ENCODE results near the gene ACTRT3. TPM values are rescaled to one million over a fixed set of nuclear protein-coding genes. Genes with fewer than 3 reads are reported as not detected.

The ACTRT3 gene
- total RNA-seq, 1 donor from 2014 or later: 2.6 TPM

- DNase-seq (ENCODE audit: low spot score): peak; percentile 88
- Mint-ChIP-seq H3K27ac (ENCODE audit: unreplicated experiment) (peak within 1 kb of the TSS; percentile 99), H3K4me3 (ENCODE audit: unreplicated experiment) (peak within 1 kb of the TSS; percentile 99), H3K36me3 (ENCODE audit: low read depth, unreplicated experiment) (peaks cover 26% of the 10 kb centered on the region), H3K9me3 (ENCODE audit: unreplicated experiment) (no peaks in the 10 kb centered on the region), H3K27me3 (ENCODE audit: unreplicated experiment) (peaks cover 15% of the 10 kb centered on the region), H3K4me1 (ENCODE audit: unreplicated experiment) (peaks cover 15% of the 10 kb centered on the region)
- TF ChIP-seq CTCF (IDR thresholded peaks at IDR 0.05; ENCODE audit: unreplicated experiment): no peak
Measured at GRCh38 chr3:169772897-169773816, 3.8 kb upstream of the ACTRT3 start, which contains the start of gene MYNN. TSS of gene MYNN (plus strand) at chr3:169773396. CDS start at chr3:169774296, 900 bp downstream.

GRCh38 chr3:169772305-169772896 is 3.0 kb upstream of the ACTRT3 start:
- DNase-seq (ENCODE audit: low spot score): peak; percentile 50
- peak overlapping the region; percentile 99 for H3K27ac Mint-ChIP-seq (ENCODE audit: unreplicated experiment)
- peaks cover 17% of the 10 kb centered on the region for H3K27me3 Mint-ChIP-seq (ENCODE audit: unreplicated experiment)
- no peaks in the 10 kb centered on the region for H3K9me3 Mint-ChIP-seq (ENCODE audit: unreplicated experiment)
- peaks cover 23% of the 10 kb centered on the region for H3K36me3 Mint-ChIP-seq (ENCODE audit: low read depth, unreplicated experiment)
- peaks cover 15% of the 10 kb centered on the region for H3K4me1 Mint-ChIP-seq (ENCODE audit: unreplicated experiment)
- peak overlapping the region; percentile 99 for H3K4me3 Mint-ChIP-seq (ENCODE audit: unreplicated experiment)
- TF ChIP-seq CTCF (IDR thresholded peaks at IDR 0.05; ENCODE audit: unreplicated experiment): no peak

- Mint-ChIP-seq H3K9me3 (ENCODE audit: unreplicated experiment) (no peaks in the 10 kb centered on the region), H3K4me3 (ENCODE audit: unreplicated experiment) (peak overlapping the region; percentile 99), H3K4me1 (ENCODE audit: unreplicated experiment) (peaks cover 15% of the 10 kb centered on the region), H3K36me3 (ENCODE audit: low read depth, unreplicated experiment) (peaks cover 18% of the 10 kb centered on the region), H3K27me3 (ENCODE audit: unreplicated experiment) (peaks cover 16% of the 10 kb centered on the region), H3K27ac (ENCODE audit: unreplicated experiment) (peak overlapping the region; percentile 99)
- no peak for TF ChIP-seq CTCF (IDR thresholded peaks at IDR 0.05; ENCODE audit: unreplicated experiment)
- peak; percentile 65 for DNase-seq (ENCODE audit: low spot score)
Measured at GRCh38 chr3:169771497-169772304, 2.3 kb upstream of the ACTRT3 start.

- peak; percentile 79 for DNase-seq (ENCODE audit: low spot score)
- Mint-ChIP-seq H3K36me3 (ENCODE audit: low read depth, unreplicated experiment) (peaks cover 20% of the 10 kb centered on the region), H3K9me3 (ENCODE audit: unreplicated experiment) (no peaks in the 10 kb centered on the region), H3K27me3 (ENCODE audit: unreplicated experiment) (peaks cover 9% of the 10 kb centered on the region), H3K4me3 (ENCODE audit: unreplicated experiment) (peak within 1 kb of the TSS; percentile 90), H3K4me1 (ENCODE audit: unreplicated experiment) (peaks cover 9% of the 10 kb centered on the region), H3K27ac (ENCODE audit: unreplicated experiment) (peak within 1 kb of the TSS; percentile 91)
- no peak for TF ChIP-seq CTCF (IDR thresholded peaks at IDR 0.05; ENCODE audit: unreplicated experiment)
Measured at GRCh38 chr3:169764882-169765612, 4.3 kb downstream of the ACTRT3 start, which contains the start of gene TERC. TSS of gene TERC (minus strand) at chr3:169765060.
